Coronary artery (tissue), 2 donors: ENCODE results near the gene NHLH1.
A peak's percentile ranks its signal among the peaks of the same experiment; 100 is the strongest.
"Not testable (repeated sequence)": the region's sequence is repeated elsewhere in the genome, so short reads cannot be mapped to it uniquely, and the experiment has no call there.

Experiments
- DNase-seq: peaks from one replicate; pipeline ENCODE4 v3.0.0-alpha.2; 2017; ENCODE audit warnings: low spot score
- H3K27ac ChIP-seq, 2 donors: fragments of 200-600 bp; sonication (generic); one replicate each; pipeline ENCODE4 v1.5.1; 2016 to 2019
- H3K4me3 ChIP-seq: fragments of 200-600 bp; sonication (generic); 2 replicates; pipeline ENCODE4 v1.5.1; 2016; ENCODE audit warnings: mild to moderate bottlenecking, moderate library complexity
- CTCF ChIP-seq: fragments of 200-600 bp; sonication (generic); IDR thresholded peaks from one replicate; pipeline ENCODE4 v1.5.1; 2019; ENCODE audit warnings: antibody characterized with exemption

NHLH1 gene

GRCh38 chr1:160377585-160378206 lies 10.8 kb downstream of the NHLH1 start:
- Histone ChIP-seq H3K4me3 (no peak overlapping the region), H3K27ac (no peak overlapping the region)
- no peak for TF ChIP-seq CTCF
- peak; percentile 26 for DNase-seq

- DNase-seq, H3K4me3 ChIP-seq, H3K27ac ChIP-seq: not testable (repeated sequence)
Measured at GRCh38 chr1:160384812-160385211, 17.9 kb downstream of the NHLH1 start.

GRCh38 chr1:160388406-160388805 lies 21.5 kb downstream of the NHLH1 start:
- not testable (repeated sequence) for H3K4me3 ChIP-seq, DNase-seq, H3K27ac ChIP-seq

- DNase-seq = no peak
- no peak overlapping the region for H3K27ac ChIP-seq
- TF ChIP-seq CTCF = no peak
- H3K4me3 ChIP-seq = no peak overlapping the region
Measured at GRCh38 chr1:160394673-160395072, 27.8 kb downstream of the NHLH1 start.

- no peak overlapping the region for H3K4me3 ChIP-seq
- no peak for TF ChIP-seq CTCF
- no peak for DNase-seq
- H3K27ac ChIP-seq = no peak overlapping the region
Measured at GRCh38 chr1:160397651-160398050, 30.8 kb downstream of the NHLH1 start.

GRCh38 chr1:160398823-160399222 lies 32.0 kb downstream of the NHLH1 start:
- no peak overlapping the region for H3K27ac ChIP-seq
- no peak overlapping the region for H3K4me3 ChIP-seq
- no peak for TF ChIP-seq CTCF
- no peak for DNase-seq

GRCh38 chr1:160399544-160400222 lies 32.8 kb downstream of the NHLH1 start:
- no peak overlapping the region for H3K27ac ChIP-seq
- DNase-seq = no peak
- TF ChIP-seq CTCF = no peak
- peak overlapping the region; percentile 75 for H3K4me3 ChIP-seq

- peak; percentile 71 for DNase-seq
- no peak for TF ChIP-seq CTCF
- peak within 1 kb of the TSS; percentile 75 for H3K4me3 ChIP-seq
- H3K27ac ChIP-seq = no peak within 1 kb of the TSS
Measured at GRCh38 chr1:160400223-160400645, 33.4 kb downstream of the NHLH1 start, which contains the start of gene VANGL2. Gene VANGL2, plus strand, starts transcription at chr1:160400564. Its CDS starts 15,274 bp downstream, at chr1:160415838.
